Activated CD4-positive, CD25-positive, alpha-beta regulatory T cell treated with anti-CD3 and anti-CD28 coated beads, Interleukin-2, amount 50 U/mL, for 72 hours (primary cell): ENCODE results near the gene HUNK.
"Not testable (repeated sequence)": the region's sequence is repeated elsewhere in the genome, so short reads cannot be mapped to it uniquely, and the experiment has no call there.

ENCODE experiments used
- DNase-seq: peaks from one replicate; pipeline ENCODE4 v3.0.0; 2021

Gene HUNK

DNA sequence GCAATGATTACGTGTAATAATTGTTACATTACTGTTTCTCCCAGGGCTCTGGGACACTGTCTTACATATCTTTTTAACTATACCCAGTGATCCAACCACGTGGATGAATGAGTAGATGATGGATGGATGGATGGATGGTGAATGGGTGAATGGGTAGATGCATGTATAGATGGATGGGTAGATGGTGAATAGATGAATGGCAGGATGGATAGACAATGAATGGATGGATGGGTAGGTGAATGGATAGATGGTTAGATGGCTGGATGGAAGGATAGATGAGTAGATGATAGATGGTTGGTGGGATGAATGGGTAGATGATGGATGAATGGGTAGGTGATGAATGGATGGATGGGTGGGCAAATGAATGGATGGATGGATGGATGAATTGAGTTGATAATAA is 135.9 kb downstream of the HUNK start:
- no peak for DNase-seq

DNA sequence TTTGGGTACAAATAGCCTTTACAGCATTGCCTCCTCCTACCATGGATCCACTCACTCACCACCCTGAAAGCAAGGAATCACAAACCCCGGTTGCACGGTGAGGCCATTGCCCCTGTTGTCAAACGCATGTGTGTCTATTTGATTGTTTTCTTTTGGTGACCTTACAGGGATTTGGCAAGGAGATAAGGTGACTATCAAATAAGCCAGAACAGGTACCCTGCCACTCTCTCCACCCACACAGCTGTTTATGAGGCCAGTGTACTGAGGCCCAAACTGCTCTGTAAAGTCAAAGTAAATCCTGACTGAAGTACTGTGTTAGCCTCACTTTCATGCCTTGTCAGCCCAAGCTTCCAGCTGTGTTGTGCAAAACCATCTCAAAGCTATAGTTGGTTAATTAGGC is 136.4 kb downstream of the HUNK start:
- no peak for DNase-seq

DNA sequence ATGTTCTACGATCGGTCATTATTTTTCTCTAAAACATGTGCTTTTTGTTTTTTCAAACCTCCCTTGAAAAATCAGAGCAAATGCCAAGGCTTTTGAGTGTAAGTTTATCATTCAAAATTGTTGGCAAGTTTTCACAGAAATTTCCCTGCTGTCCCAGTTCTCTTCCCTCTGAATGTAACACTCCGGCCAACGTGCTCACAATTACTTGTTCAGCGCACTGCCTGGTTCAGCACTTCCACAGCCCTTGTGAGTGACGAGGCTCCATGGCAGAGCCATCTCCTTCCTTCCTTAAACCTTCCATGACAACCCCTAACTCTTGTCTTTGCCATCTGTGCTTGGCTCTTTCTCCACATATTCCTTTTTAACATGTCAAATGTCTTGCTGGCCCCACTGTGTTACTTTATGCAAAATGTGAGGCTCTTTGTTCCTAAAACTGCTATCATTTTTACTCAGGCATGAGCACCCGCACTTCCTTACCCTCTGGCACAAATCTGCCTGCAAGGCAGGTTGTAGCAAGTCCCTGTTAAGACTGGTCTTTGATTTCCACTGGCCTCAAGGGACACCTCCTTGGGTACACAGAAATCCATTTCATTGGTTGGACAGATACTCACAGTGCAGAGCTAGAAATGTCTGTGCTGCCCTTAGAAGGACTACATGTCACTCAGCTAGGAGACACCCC is 142.8 kb downstream of the HUNK start:
- DNase-seq: no peak

DNA sequence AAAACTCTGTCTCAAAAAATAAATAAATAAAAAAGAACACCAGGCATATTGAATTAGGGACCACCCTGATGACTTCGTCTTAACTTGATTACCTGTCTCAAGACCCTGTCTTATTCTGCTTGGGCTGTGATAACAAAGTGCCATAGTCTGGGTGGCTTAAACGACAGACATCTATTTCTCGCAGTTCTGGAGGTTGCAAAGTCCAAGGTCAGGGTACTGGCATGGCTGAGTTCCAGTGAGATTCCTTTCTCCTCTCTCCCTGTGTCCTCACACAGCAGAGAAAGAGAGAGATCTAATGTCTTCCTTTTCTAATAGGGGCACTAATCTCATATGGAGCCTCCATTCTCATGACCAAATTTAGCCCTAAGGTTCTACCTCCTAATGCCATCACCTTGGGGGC is 145.6 kb downstream of the HUNK start:
- no peak for DNase-seq

DNA sequence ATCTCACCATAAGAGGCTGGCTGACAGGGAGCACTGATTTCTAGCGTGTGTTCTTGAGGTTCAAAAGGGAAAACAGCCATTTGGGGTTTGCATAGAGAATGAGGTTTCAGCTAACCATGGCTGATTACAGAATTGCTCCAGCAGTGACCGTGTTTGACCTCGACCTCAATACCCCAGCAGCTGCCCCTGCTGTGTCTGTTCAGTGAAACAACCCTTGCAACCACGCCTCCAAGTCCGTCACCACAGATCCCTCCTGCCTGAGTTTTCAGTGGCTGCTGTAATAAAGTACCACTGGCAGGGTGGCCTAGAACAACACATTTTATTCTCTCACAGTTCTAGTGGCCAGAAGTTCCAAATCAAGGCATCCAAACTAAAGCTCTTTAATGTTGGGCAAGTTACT is 147.7 kb downstream of the HUNK start:
- no peak for DNase-seq

DNA sequence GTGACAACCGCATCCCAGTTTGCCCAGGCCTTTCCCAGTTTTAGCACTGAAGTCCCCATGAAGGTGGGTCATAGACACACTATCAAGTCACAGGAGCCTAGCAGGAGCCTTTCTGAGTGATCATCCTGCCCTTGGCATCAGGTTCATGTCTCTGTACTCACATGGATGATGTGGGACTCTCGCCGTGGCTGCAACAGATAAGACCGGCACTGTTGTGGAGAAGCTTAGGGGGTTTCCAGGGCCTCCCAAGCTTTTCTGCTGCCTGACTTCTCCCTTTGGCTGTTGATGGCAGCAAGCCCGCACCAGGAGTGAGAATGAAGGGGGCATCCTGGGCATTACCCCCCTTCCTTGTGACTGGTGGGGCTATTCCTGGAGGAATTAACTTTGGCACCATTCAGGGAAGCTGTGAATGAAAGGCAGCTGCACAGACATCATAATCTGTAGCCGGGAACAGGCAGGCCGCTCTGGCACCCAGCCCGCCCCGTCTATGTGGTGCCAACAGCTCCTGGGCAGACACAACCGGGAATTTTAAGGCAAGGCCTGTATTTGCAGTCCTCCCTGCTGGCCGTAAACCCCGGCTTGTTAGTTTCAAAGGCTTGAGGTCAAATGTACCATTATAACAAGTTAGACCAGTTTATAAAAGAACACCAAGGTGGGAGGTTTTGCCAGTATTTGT is 148.6 kb downstream of the HUNK start:
- DNase-seq: no peak

DNA sequence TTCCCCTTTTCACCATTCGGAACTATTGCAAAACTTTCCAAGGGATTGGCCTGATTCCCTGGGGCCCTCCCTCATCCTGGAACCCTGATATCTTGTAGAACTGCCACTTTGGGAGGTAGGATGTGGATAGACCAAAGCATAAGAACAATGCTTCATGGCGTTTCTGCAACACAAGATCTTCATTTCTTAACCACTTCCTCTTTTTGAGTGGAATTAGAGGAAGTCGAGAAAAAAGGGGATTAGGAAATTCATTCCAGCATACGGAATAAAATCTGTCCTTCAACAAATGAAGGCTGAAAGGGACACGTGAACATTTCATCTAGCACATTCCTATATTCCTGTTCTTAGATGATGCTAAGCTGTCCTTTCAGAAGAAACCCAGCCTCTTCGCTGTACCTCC is 149.3 kb downstream of the HUNK start:
- DNase-seq: no peak

DNA sequence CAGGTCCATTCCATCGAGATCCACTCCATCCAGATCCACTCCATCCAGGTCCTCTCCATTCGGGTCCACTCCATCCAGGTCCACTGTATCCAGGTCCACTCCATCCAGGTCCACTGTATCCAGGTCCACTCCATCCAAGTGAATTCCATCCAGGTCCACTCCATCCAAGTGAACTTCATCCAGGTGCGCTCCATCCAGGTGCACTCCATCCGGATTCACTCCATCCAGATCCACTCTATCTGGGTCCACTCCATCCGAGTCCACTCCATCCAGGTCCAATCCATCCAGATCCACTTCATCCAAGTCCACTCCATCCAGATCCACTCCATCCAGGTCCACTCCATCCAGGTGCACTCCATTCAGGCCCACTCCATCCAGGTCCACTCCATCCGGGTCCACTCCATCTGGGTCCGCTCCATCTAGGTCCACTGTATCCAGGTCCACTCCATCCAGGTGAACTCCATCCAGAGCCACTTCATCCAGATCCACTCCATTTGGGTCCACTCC is 157.4 kb downstream of the HUNK start:
- DNase-seq: no peak

DNA sequence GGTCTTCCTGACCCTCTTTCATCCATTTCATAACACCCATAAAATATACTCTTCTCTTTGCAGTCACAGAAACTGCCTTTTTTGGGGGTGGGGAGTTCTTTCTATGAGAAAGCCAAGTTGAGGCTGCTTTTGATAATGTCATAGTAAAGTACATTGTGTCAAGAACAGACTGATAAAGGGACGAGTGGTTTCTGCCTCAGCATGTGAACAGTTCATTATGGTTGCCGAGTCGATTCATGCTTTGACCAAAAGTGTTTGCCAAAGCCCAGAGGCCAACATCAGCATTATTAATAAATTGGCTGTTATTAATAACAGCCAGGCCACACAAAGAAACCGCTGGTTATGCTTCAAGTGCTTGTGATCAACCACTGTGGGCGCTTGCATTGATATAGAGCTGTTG is 162.0 kb downstream of the HUNK start:
- DNase-seq: no peak

DNA sequence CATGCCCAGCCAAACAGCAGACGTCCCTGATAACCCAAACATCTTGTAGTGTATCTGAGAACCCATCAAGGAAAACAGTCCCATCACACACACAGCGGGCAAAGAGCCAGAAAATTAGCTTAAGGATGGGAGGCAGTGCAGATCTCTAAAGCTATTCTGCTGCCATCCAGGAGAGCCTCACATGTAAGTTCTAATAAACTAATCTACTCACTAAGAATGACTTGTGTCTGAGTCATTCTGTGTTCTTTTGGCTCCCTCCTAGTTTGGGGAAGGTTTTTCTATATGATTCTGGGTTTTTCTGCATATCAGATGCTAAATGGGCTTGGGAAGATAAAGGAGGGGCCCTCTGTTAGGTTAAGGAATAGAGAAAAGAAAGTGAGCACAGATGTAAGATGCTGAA is 162.8 kb downstream of the HUNK start:
- DNase-seq: no peak

DNA sequence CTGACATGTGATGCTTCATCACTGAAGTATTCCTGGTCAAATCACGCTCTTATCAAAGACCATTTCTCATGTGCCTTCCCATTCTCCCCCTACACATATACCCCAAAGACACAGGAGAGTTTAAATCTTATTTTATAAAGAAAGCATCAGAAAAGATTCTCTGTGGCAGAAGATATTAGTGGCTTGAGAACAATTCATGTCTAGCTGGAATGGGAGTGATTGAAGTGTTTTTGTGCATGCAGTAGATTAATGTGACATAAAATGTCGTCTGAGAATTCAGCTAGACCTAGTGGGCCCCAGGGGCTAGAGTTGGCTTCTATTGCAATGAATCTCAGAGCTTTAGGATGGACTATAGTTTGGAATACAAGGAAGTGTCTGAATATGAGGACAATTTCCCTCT is 163.9 kb downstream of the HUNK start:
- DNase-seq: no peak

DNA sequence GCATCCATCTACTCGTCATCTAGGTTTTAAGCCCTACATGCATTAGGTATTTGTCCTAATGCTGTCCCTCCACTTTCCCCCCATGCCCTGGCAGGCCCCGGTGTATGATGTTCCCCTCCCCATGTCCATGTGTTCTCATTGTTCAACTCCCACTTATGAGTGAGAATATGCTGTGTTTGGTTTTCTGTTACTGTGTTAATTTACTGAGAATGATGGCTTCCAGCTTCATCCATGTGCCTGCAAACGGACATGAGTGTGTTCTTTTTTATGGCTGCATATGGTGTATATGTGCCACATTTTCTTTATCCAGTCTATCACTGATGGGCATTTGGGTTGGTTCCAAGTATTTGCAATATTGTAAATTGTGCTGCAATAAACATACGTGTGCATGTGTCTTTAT is 165.9 kb downstream of the HUNK start:
- DNase-seq: not testable (repeated sequence)

DNA sequence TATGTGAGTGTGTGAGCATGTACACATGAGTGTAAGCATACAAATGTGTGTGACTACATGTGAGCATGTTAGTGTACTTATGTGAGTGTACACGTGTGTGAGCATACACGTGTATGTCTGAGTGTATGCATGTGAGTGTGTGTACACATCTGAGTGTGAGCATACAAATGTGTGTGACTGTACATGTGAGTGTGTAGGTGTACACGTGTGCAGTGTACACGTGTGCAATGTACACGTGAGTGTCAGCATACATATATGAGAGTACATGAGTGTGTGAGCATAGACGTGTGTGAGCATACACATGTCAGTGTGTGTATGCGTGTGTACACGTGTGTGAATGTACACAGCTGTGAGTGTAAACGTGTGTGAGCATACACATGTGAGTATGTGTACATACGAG is 170.6 kb downstream of the HUNK start:
- no peak for DNase-seq

DNA sequence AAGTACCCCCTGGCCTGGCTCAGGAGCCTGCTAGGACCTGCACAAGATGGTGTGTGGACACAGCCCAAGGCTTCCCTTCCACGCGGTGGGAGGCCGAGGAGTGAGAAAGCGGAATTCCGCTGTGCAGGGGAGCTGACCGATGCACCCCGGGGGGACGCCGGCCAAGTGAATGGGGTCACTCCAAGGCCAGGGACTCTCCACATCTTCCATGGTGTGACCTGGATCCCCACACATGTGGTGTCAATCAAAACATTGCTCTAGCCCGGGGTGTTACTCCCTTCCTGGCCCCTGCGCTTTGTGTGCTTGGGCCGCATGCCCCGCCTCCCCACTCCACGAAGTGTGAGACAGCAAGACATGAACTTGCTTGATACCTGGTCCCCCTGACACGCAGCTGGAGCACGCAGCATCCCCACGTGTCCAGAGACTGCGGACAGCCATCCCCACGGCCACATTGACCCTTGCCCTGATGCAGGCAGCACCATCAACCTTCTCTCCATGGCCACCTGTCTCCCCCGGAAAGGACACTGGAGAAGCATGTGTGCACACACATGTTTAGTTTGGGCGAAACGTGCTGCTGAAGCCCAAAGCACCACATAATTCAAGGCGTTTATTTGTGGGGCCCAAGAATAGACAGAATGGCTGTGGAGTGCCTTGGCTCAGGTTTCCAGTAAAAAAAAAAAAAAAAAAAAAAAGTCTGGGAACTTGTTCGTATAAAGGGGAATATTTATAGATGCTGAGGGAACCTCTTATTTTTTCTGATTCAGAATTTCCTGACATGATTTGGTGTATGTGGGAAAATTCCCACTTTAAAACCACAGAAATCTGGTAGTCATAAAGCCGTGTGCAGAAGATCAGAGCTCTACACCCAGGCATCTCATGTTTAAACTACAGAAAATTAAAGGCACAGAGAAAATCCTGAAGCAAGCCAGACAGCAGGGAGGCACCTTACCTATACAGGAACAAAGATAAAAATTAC is 171.7 kb downstream of the HUNK start:
- DNase-seq: no peak

DNA sequence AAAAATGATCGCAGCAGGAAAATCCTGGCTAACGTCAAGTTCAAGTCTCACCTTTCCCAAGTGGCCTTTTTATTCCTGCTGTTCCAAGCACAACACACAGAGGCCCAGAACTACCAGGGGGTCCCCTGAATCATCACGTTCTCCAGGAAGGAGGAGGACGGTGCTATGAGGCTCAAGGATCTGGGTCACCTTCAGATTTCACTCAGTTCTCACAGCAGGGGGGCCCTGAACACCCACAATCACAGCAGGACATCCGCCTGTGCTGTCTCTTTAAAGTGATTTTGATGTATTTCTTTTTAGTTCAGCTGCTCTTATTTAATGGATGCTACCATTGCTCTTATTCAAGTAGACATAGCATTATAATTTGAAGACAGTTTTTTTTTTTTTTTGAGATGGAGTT is 173.4 kb downstream of the HUNK start:
- DNase-seq: no peak

DNA sequence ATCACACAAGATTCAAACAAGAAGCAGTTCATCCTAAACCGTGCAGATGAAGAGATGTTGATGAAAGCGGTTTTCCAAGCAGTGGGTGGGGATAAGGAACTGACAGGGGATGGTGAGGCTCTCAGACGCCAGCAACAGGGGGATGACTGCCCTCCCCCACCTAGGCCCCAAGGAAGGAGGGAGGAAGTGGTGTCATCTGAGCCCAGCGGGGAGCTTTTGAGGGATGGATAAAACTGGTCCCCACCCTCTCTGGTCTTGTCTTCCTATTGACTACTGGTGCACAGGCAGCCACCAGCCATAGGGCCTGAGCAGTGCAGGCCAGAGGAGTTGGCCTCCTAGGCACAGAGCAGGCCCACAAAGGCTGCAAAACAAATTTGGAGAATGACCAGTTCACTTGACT is 175.5 kb downstream of the HUNK start:
- no peak for DNase-seq
